HTR-8/SVneo (cell line): ENCODE measurements around the gene NOTCH2.
"Not testable (repeated sequence)": the region's sequence is repeated elsewhere in the genome, so short reads cannot be mapped to it uniquely, and the experiment has no call there.

Source experiments
- DNase-seq: peaks from one replicate; pipeline ENCODE4 v3.0.0; 2011; ENCODE audit warnings: low spot score, mixed read lengths; ENCODE audit not compliant: insufficient read length
- FAIRE-seq: peaks from 2 replicates; lab custom pipeline; 2011; peaks lifted over from hg19 to GRCh38; lab: Jason Lieb, UNC

Gene NOTCH2

GRCh38 chr1:120087959-120088358, 18.5 kb upstream of the NOTCH2 start:
- not testable (repeated sequence) for FAIRE-seq, DNase-seq

DNA sequence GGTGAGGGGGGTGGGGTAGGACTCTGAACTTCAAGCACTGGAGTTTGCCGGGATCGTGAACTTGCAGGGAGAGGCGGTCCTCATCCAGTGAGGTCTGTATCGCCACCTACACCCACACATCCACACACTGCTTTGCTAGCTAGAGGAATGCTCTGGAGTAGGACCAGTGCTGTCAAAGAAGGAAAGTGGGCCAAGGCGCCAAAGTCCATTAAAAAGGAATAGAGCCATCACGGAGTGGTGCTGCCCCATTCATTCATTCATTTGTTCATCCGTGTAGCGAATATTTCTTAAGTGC, 405 bp upstream of the NOTCH2 start:
- not testable (repeated sequence) for DNase-seq, FAIRE-seq

DNA sequence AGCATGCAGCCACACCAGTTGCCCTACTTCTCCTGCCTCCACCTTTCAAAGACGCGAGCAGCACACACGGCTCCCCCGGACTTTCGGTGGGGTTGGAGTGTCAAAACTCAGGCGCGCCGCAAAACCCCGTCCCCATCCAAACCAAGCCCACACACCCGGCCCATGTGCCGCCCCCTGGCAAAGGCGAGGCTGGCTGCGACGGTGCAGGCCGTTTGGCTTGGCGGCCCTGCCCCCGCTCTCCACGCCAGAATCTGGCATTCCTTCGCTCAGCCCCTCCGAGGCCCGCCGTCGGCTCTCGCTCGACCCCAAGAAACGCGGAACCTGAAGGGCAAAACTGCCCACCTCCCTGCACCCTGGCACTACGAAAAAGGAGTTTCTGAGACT, 787 bp downstream of the NOTCH2 start:
- not testable (repeated sequence) for FAIRE-seq

GRCh38 chr1:120048208-120048607, 21.3 kb downstream of the NOTCH2 start:
- FAIRE-seq, DNase-seq: not testable (repeated sequence)

More for the DNA sequence above, 787 bp downstream of the NOTCH2 start:
- DNase-seq, result not testable (repeated sequence)

GRCh38 chr1:120041771-120042170, 27.7 kb downstream of the NOTCH2 start:
- DNase-seq, FAIRE-seq: not testable (repeated sequence)

DNA sequence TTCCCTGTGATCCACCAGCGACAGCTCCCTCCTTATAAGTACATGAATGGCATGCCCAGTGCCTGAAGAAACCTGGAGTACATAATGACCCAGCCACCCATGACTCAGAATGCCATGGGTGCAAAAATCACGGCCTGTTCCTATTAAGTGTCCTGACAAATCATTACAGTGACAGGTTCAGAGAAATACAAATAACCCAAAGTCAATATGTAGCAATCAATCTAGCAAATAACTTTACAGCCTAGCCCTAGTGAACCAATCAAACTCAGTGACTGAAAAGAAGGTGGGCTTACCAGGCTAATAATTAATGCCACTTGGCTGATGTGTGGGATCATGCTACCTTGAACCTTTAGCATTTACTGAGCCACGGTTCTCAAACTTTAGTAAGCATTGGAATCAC, 37.2 kb downstream of the NOTCH2 start:
- not testable (repeated sequence) for DNase-seq, FAIRE-seq

DNA sequence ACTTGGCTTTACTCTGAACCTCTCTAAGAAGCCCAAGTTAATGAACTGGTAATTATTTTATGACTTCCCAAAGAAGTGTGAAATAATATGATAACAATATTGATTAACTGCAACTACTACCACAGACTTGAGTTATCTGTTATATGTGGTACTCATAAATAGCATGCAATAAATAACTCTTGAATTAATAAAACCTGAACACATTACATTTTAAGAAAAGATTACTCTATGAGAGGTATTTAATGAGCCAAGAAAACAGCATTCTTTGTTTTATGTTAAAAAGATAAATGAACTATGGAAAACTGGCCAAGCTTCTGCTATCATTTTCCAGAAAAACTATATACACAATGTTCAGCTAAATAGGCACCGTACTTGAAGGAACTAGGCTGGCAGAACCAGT, 45.7 kb downstream of the NOTCH2 start:
- DNase-seq, FAIRE-seq: not testable (repeated sequence)

DNA sequence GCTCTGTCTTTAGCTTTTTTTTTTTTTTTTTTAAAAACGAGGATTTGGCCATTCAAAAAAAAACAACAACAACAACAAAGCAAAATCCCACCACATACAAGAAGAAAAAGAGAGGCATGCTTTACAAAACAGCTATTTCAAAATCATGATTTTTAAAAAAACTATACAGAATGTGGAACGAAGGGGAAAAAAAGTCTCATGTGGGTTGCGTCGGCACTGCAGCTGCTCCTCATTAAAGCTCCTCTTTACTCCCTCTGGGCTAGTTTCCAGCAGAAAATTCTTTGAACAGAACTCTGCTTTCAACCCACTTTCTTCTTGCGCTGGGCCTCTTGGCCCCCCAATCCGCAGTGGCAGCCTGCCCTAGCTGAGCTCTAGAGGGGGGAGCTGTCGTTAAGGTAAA, 54.5 kb downstream of the NOTCH2 start:
- FAIRE-seq, DNase-seq: not testable (repeated sequence)

DNA sequence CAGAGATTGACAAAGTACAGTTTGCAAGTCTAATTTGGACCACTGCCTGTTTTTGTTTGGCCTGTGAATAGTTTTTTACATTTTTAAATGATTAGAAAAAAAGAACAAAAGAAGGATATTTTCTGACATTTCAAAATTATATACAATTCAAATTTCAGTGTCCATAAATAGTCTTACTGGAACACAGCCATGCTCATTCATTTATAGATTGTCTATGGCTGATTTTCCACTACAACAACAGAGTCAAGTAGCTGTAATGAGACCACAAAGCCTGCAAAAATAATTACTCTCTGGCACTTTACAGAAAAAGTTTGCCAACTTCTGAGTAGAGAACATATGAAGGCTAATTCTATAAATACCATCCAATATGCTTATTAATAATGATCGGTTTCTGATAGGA, 61.1 kb downstream of the NOTCH2 start:
- not testable (repeated sequence) for FAIRE-seq, DNase-seq

- FAIRE-seq, DNase-seq: not testable (repeated sequence)
Observed at GRCh38 chr1:120007850-120008249, 61.6 kb downstream of the NOTCH2 start.

DNA sequence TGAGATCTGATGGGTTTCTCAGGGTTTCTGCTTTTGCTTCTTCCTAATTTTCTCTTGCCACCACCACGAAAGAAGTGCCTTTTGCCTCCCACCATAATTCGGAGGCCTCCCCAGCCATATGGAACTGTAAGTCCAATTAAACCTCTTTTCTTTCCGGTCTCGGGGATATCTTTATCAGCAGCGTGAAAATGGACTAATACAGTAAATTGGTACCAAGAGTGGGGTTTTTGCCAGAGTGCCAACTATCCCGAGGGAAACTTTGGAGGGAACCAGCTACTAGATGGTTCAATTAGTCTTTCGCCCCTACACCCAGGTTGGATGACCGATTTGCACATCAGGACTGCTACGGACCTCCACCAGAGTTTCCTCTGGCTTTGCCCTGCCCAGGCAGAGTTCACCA, 68.4 kb downstream of the NOTCH2 start:
- not testable (repeated sequence) for DNase-seq, FAIRE-seq

DNA sequence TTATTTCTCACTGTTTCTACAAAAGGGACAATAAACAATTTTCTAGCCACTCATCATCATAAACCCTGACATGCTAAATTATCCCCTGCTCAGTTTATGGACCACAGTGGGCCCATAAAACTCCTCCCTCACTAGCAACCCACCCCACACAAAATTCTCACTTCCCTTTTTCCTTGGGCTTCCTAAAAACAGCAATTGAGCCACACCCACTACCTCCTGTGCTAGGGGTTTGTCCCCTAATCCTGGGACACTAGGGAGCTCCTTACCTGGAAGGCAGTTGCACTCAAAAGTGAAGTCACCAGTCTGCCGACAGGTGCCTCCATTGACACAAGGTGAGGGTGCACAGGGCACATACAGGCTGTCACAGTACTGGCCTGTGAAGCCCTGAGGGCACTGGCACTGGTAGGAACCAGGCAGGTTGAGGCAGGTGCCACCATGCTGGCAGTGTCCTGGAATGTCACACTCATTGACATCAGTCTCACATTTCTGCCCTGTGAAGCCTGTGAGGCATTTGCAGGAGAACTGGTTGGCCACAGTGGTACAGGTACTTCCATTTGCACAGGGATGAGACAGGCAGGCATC, 72.6 kb downstream of the NOTCH2 start:
- not testable (repeated sequence) for DNase-seq

DNA sequence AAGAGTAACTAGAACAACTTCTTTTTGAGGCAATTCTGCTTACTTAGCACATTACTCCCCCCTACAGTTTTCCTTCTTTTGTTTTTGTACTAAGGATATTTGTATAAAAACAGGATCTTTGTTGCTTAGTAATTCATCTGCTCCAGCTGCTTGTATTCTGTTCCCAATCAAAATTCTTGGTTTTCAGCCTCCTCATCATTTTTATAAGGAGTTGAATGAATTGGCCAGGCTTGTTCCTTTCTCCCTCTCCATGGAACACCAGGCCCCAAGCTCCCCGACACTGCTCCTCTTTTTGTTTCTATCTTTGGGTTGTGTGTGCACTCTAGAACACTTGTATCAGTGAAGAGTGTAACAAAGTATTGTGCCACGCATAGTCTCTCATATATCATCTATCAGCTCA, 73.5 kb downstream of the NOTCH2 start:
- FAIRE-seq, DNase-seq: not testable (repeated sequence)

More for the DNA sequence above, 72.6 kb downstream of the NOTCH2 start:
- not testable (repeated sequence) for FAIRE-seq

- DNase-seq (no peak), FAIRE-seq (no peak)
Observed at GRCh38 chr1:119988306-119989062, 81.0 kb downstream of the NOTCH2 start.

DNA sequence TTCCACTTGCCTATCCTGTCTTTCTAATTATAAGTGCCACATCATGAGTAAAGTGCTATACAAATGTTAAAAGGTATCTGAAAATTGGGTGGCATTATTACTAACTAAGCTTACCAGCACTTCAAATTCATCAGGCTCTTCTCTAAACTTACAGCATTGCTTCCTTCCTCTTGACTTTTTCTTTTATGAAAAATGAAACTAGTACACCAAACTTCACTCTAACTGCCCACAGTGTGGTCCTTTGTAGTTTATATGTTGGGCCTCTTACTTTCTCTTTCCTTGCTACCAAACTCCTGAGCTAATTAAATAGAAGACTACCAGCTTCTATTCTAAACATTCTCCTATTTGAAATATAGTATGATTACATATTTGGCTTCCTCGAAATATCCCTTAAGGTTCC, 81.8 kb downstream of the NOTCH2 start:
- DNase-seq (no peak), FAIRE-seq (no peak)

DNA sequence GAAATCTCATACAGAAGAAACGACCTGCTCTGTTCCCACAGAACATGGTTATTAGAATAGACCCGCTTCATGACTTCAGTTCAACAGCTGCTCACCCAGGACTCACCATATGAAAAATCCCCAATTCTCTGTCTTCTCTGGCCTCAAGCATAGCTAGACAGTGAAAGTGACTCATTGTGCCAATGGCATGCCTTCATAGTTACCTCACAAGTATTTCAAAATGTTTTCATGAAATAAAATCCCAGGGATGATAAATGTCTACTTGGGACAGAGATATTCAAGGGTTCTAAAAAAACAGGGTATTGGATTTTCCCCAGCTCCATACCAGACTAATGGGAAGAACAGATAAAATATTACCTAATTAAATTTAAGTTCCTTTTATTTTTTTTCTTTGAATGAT, 82.3 kb downstream of the NOTCH2 start:
- peak; percentile 33 for DNase-seq
- no peak for FAIRE-seq

DNA sequence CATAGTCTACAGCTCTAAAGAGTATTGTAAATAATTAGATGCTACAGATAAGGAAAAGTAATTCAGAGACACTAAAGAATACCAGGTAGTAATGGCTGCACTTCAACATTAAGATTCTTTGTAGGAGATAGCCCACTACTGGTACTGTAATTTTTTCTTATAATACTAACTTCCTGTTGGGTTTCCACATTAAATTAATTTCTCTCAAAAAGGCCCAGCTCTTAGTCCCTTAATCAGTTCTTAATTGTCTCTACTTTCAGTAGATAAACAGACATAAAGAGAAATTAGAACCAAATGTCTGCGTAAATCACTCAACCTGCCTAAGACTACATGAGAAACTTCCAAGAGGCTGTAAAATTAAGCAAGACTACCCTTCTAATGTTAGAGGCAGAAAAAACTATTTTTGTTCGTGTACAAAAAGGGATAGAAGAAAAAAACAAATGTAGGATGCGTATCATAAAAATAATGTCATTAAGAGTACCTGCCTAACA, 83.4 kb downstream of the NOTCH2 start:
- DNase-seq (no peak), FAIRE-seq (no peak)

DNA sequence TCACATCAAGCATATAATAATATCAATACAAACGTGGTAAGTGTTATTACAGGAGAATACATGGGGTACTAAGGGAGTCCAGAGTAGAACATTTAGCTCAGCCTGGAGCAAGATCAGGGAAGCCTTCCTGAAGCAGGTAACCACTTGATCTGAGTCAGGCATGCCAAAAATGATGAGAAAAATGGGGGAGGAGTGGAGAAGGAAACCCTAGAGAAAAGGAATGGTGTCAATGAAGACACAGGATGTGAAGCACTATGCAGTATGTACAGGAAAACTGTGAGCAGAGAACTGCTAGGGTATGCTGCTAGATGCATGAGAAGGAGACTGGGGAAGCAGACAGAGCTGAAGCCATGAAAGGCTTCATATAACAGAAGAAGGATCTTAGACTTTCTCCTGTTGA, 84.7 kb downstream of the NOTCH2 start:
- no peak for FAIRE-seq
- no peak for DNase-seq

DNA sequence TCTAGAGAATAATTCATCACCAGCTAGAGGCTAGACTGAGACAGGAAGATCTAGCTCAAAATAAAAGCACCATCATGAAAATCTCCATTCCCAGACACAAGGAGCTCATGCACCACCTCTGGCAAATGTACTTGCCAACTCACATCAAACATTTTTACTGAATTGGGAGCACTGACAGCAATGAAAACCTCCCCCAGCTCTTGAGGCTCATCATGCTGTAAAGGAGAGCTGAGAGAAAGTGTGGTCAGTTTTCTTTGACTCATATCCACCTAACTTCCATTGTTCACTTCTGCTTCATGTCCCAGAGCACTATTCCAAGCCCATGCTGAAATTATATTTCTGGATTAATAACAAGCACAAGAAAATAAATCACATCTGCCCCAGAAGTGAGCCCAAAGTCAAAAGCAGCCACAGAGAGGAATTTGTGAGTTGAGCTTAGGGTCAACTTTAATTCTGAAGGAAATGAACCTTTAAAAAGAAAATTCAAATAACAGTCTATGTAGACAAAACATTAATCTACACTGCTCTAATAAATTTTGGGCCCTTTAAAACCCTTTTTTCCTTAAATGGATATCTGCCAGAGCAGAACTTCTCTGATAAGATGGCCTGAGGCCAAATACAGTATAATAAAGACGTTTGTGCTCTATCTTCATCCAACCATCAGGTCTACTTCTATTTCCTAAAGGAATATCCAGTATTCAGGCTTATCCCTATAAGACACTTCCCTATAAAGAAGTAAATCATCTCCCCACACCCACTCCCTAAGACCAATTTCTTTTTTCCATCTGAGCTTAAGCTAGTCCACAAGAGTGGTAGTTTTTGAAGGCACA, 87.3 kb downstream of the NOTCH2 start:
- DNase-seq, result no peak
- FAIRE-seq, result no peak

DNA sequence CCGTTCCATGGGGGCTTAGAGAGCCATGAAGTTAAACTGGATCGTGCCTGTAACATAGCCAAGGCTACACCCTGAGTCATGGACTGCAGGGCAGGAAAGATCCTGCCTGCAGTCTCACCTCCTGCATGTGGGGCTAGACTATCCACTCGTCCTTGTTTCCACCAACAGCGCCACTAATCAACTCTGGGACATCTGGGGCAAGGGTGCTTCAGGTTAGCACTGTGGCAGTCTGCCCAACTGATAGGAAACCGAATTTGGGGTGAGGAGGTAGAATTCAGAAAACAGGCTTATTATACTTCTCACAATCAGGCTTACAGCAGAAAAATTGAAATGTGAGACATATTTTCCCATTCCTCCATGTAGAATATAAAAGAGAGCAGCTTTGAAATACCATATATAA, 88.0 kb downstream of the NOTCH2 start:
- DNase-seq (no peak), FAIRE-seq (no peak)
